GM12875 (cell line): Measurements from ENCODE around the gene HIVEP3.
"Not testable (repeated sequence)": the region's sequence is repeated elsewhere in the genome, so short reads cannot be mapped to it uniquely, and the experiment has no call there.

Experiments
- H3K4me3 ChIP-seq: one replicate; pipeline ENCODE4 v1.5.1; 2011; ENCODE audit warnings: low read depth, low read length, control low read depth
- CTCF ChIP-seq: IDR thresholded peaks from 2 replicates; pipeline ENCODE4 v1.5.1; 2011; ENCODE audit warnings: low read depth, mild to moderate bottlenecking, control low read depth, inconsistent platforms, low read length, moderate library complexity, borderline replicate concordance; ENCODE audit not compliant: insufficient read depth

HIVEP3 gene

DNA sequence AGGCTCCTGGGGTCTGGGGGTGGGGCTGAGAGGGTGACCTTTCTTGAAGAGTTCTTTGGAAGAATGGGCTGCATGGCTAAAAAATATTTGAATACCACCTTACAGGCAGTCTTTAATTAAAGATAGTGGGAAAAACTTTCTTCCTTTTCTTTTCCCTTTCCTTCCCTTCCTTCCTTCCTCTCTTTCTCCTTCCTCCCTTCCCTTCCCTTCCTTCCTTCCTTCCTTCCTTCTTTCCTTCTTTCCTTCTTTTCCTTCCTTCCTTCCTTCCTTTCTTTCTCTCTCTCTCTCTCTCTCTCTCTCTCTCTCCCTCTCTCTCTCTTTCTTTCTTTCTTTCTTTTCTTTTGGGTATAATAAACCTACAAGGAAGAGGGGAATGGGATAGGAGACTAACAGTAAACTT, 356.4 kb downstream of the HIVEP3 start:
- TF ChIP-seq CTCF, result no peak
- H3K4me3 ChIP-seq, result no peak overlapping the region

GRCh38 chr1:41560931-41561330, 357.8 kb downstream of the HIVEP3 start:
- H3K4me3 ChIP-seq, result no peak overlapping the region
- no peak for TF ChIP-seq CTCF

DNA sequence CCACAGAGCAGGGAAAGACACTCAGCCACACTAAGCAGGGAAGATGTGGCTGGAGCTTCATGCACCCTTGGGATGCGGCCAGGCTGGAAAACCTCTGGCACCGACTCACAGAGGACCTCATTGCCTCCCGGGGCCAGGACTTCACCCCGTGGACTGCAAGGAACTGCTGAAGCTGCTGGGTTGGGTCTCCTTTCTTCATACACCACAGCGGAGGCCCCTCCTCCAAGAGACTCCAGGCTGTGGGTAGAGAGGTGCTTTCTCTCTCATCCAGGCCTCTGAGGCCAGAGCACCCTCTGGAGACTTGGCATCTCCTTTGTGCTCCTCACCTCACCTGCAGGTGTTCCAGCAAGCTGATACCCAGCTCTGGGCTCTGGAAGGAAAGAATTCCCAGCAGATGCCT, 358.2 kb downstream of the HIVEP3 start:
- no peak for TF ChIP-seq CTCF
- no peak overlapping the region for H3K4me3 ChIP-seq

DNA sequence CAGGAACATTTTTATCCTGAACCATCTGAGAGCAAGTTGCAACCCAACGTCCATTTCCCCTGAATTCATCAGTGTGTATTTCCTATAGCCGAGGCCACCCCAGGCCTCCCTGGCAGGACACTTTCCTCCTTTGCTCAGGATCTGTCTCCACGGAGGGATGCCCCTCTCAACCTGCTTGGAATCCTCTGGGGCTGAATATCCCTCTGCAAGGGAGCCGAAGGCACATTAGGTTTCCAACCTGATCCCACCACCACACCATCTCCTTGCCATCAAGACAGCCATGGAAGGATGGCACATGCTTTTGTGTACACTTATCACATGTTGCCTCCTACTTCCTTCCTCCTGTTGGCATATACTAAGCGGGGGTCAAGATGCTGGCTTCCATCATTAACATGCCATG, 359.4 kb downstream of the HIVEP3 start:
- H3K4me3 ChIP-seq, result no peak overlapping the region
- TF ChIP-seq CTCF, result no peak

DNA sequence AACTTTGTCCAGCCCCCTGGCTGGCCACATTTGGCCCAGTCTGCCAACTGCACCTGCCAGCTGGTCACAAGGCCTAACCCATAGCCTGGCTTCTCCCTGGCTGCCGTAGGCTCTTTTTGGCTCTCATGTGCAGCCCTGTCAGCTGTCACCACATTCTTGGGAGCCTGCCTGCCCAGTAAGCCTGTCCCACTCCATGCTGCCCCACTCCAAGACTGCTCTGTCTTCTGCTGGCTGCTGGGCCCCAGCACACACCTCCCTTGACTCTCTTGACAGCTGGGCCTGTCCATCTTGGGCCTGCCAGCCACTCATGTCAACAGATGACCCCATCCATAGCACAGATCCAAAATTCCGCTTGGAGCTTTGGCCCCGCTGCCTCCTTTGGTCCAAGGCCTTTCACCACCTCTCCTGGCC, 360.0 kb downstream of the HIVEP3 start:
- TF ChIP-seq CTCF, result no peak
- no peak overlapping the region for H3K4me3 ChIP-seq

DNA sequence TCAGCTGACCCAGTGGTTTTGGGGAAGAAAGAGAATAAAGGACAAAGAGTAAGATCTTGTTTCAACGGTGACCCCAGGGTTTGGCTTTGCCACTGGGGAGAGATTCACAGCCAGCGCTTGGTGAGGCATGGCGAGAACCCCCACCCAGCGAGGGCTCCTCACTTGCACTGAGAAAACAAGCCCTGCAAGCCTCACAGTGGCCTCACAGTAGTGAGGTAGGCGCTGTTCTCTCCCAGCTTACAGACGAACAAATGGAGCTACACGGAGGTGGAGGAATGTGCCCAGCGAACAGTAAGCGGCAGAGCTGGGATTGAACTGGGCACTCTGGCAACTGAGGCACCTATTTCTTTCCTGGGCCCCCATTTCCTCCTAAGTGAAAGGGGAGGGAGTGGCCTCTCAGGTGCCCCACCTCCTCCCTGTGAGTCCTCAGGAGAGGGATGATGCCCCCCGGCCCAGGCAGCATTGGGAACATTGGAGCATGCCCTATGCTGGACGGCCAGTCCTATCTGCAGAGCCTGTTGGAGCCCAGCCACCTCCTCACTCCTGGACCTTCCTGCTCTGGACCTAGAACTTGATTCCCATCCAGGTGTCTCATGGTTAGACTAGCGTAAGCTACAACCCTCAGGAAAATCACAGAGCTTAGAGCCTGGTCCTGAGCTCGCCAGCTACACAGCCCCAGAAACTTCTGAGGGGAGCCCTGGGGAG, 360.8 kb downstream of the HIVEP3 start:
- H3K4me3 ChIP-seq, result no peak overlapping the region
- TF ChIP-seq CTCF, result no peak

DNA sequence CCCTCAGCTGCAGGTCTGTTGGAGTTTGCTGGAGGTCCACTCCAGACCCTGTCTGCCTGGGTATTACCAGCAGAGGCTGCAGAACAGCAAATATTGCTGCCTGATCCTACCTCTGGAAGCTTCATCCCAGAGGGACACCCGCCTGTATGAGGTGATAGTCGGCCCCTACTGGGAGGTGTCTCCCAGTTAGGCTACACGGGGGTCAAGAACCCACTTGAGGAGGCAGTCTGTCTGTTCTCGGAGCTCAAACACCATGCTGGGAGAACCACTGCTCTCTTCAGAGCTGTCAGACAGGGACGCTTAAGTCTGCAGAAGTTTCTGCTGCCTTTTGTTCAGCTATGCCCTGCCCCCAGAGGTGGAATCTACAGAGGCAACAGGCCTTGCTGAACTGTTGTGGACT, 364.0 kb downstream of the HIVEP3 start:
- not testable (repeated sequence) for H3K4me3 ChIP-seq
